DND-41 (cell line): ENCODE results near the gene KRT83.
"Not testable (repeated sequence)": the region's sequence is repeated elsewhere in the genome, so short reads cannot be mapped to it uniquely, and the experiment has no call there.

ENCODE experiments used
- ATAC-seq: fragments of 200-7000 bp; cut with Tn5 transposase; 3 replicates; pipeline ENCODE4 v1.9.1; 2021; ENCODE audit warnings: low read depth; ENCODE audit not compliant: insufficient read depth
- DNase-seq: peaks from one replicate; pipeline ENCODE4 v3.0.0-alpha.2; 2020
- H2AFZ ChIP-seq: 2 replicates; pipeline ENCODE4 v1.6.0; 2012; ENCODE audit warnings: low read depth, low read length
- H3K27ac ChIP-seq: 2 replicates; pipeline ENCODE4 v1.5.1; 2012; ENCODE audit warnings: low read length, inconsistent platforms
- H3K27me3 ChIP-seq: fragments of 200-600 bp; sonication (generic); 2 replicates; pipeline ENCODE4 v1.6.0; 2012; ENCODE audit warnings: low read length, mild to moderate bottlenecking, inconsistent platforms; ENCODE audit not compliant: insufficient read depth, poor library complexity
- H3K36me3 ChIP-seq: 2 replicates; pipeline ENCODE4 v1.5.1; 2012; ENCODE audit warnings: low read length, inconsistent platforms; ENCODE audit not compliant: insufficient read depth
- H3K4me1 ChIP-seq: 2 replicates; pipeline ENCODE4 v1.5.1; 2012; ENCODE audit warnings: mild to moderate bottlenecking, low read length; ENCODE audit not compliant: insufficient read depth
- H3K4me2 ChIP-seq: 2 replicates; pipeline ENCODE4 v1.6.0; 2012; ENCODE audit warnings: mild to moderate bottlenecking, moderate library complexity, low read length, inconsistent platforms; ENCODE audit not compliant: insufficient read depth
- H3K4me3 ChIP-seq, 2 experiments: fragments of 200-600 bp in 1 of 2; shearing (Covaris generic) in 1 of 2; 2 replicates each; pipeline ENCODE4 v1.5.1; 2012 to 2016; ENCODE audit warnings: inconsistent platforms in 2 of 2, low read length in 2 of 2, mild to moderate bottlenecking in 2 of 2, low read depth in 1 of 2, moderate library complexity in 1 of 2
- H3K79me2 ChIP-seq: 2 replicates; pipeline ENCODE4 v1.6.0; 2012; ENCODE audit warnings: low read length, inconsistent platforms; ENCODE audit not compliant: insufficient read depth
- H3K9ac ChIP-seq: 2 replicates; pipeline ENCODE4 v1.6.0; 2012; ENCODE audit warnings: low read depth, mild to moderate bottlenecking, inconsistent platforms, low read length, moderate library complexity
- H3K9me3 ChIP-seq: 2 replicates; pipeline ENCODE4 v1.5.1; 2012; ENCODE audit warnings: low read length, moderate library complexity, mild to moderate bottlenecking, inconsistent platforms; ENCODE audit not compliant: insufficient read depth, severe bottlenecking
- H4K20me1 ChIP-seq: 2 replicates; pipeline ENCODE4 v1.6.0; 2012; ENCODE audit warnings: low read length; ENCODE audit not compliant: insufficient read depth
- CTCF ChIP-seq: IDR thresholded peaks from 2 replicates; pipeline ENCODE4 v1.5.1; 2012; ENCODE audit warnings: borderline replicate concordance, low read length, moderate library complexity, mild to moderate bottlenecking; ENCODE audit not compliant: poor library complexity, severe bottlenecking; ENCODE audit errors: extremely low read depth
- EZH2 ChIP-seq: IDR thresholded peaks from 3 replicates; pipeline ENCODE4 v1.6.1; 2012; ENCODE audit warnings: borderline replicate concordance, low read depth, mild to moderate bottlenecking, moderate library complexity, low read length, inconsistent platforms; ENCODE audit not compliant: severe bottlenecking

The KRT83 gene

GRCh38 chr12:52295663-52296062 lies 25.5 kb downstream of the KRT83 start:
- no peaks in the 10 kb centered on the region; the same call in none of the 2 replicates for H4K20me1 ChIP-seq
- no peak for ATAC-seq
- H3K4me3 ChIP-seq: no peak overlapping the region
- no peak overlapping the region for H3K9ac ChIP-seq
- no peak for DNase-seq
- H3K4me1 ChIP-seq: no peaks in the 10 kb centered on the region
- H2AFZ ChIP-seq: no peak overlapping the region
- TF ChIP-seq CTCF (no peak), EZH2 (no peak)
- H3K79me2 ChIP-seq: no peaks in the 10 kb centered on the region
- H3K9me3 ChIP-seq: no peaks in the 10 kb centered on the region
- no peak overlapping the region for H3K27ac ChIP-seq
- H3K4me2 ChIP-seq: no peak overlapping the region
- no peaks in the 10 kb centered on the region for H3K36me3 ChIP-seq
- peaks cover 16% of the 10 kb centered on the region for H3K27me3 ChIP-seq

- H3K79me2 ChIP-seq: no peaks in the 10 kb centered on the region
- no peak overlapping the region for H2AFZ ChIP-seq
- no peaks in the 10 kb centered on the region for H3K4me1 ChIP-seq
- H3K9me3 ChIP-seq: no peaks in the 10 kb centered on the region
- H3K27me3 ChIP-seq: peaks cover 16% of the 10 kb centered on the region
- TF ChIP-seq CTCF: no peak
- TF ChIP-seq EZH2: no peak
- no peak overlapping the region for H3K4me2 ChIP-seq
- no peak for DNase-seq
- H3K36me3 ChIP-seq: no peaks in the 10 kb centered on the region
- no peak for ATAC-seq
- no peak overlapping the region for H3K9ac ChIP-seq
- H3K27ac ChIP-seq: no peak overlapping the region
- H3K4me3 ChIP-seq: no peak overlapping the region
- no peaks in the 10 kb centered on the region; the same call in none of the 2 replicates for H4K20me1 ChIP-seq
Observed at GRCh38 chr12:52294803-52295202, 26.4 kb downstream of the KRT83 start.

GRCh38 chr12:52293926-52294325 lies 27.3 kb downstream of the KRT83 start:
- no peak overlapping the region for H3K9ac ChIP-seq
- no peaks in the 10 kb centered on the region; the same call in none of the 2 replicates for H4K20me1 ChIP-seq
- H3K4me1 ChIP-seq: no peaks in the 10 kb centered on the region
- H3K27me3 ChIP-seq: peaks cover 16% of the 10 kb centered on the region
- H2AFZ ChIP-seq: no peak overlapping the region
- H3K4me3 ChIP-seq: no peak overlapping the region
- H3K4me2 ChIP-seq: no peak overlapping the region
- no peak for DNase-seq
- H3K9me3 ChIP-seq: no peaks in the 10 kb centered on the region
- no peak for ATAC-seq
- no peaks in the 10 kb centered on the region for H3K79me2 ChIP-seq
- TF ChIP-seq EZH2 (no peak), CTCF (no peak)
- no peaks in the 10 kb centered on the region for H3K36me3 ChIP-seq
- no peak overlapping the region for H3K27ac ChIP-seq

- no peaks in the 10 kb centered on the region for H3K79me2 ChIP-seq
- DNase-seq: no peak
- no peak for ATAC-seq
- H3K27ac ChIP-seq: no peak within 1 kb of the TSS
- no peak for TF ChIP-seq CTCF
- no peak for TF ChIP-seq EZH2
- no peaks in the 10 kb centered on the region for H3K4me1 ChIP-seq
- no peak within 1 kb of the TSS for H2AFZ ChIP-seq
- no peak within 1 kb of the TSS for H3K4me3 ChIP-seq
- no peaks in the 10 kb centered on the region for H3K36me3 ChIP-seq
- H3K27me3 ChIP-seq: peaks cover 13% of the 10 kb centered on the region
- no peak within 1 kb of the TSS for H3K4me2 ChIP-seq
- H3K9me3 ChIP-seq: no peaks in the 10 kb centered on the region
- no peak within 1 kb of the TSS for H3K9ac ChIP-seq
- H4K20me1 ChIP-seq: no peaks in the 10 kb centered on the region; the same call in 1 of the 2 replicates
Observed at GRCh38 chr12:52291267-52291935, 29.8 kb downstream of the KRT83 start, which contains the start of gene KRT81. KRT81 (minus strand) TSS chr12:52291534; CDS start chr12:52291465, 69 bp downstream.

GRCh38 chr12:52290483-52291134 lies 30.6 kb downstream of the KRT83 start:
- H3K9me3 ChIP-seq, H3K27ac ChIP-seq: not testable (repeated sequence)

More at GRCh38 chr12:52290483-52291134, 30.6 kb downstream of the KRT83 start:
- ATAC-seq, H3K79me2 ChIP-seq, H3K4me1 ChIP-seq, H4K20me1 ChIP-seq, H3K4me3 ChIP-seq, H3K9ac ChIP-seq, DNase-seq, H3K4me2 ChIP-seq, H2AFZ ChIP-seq, H3K27me3 ChIP-seq, H3K36me3 ChIP-seq: not testable (repeated sequence)
